ENCODE measurements around the gene ZNF483.

- TF ChIP-seq, protein P1, sequence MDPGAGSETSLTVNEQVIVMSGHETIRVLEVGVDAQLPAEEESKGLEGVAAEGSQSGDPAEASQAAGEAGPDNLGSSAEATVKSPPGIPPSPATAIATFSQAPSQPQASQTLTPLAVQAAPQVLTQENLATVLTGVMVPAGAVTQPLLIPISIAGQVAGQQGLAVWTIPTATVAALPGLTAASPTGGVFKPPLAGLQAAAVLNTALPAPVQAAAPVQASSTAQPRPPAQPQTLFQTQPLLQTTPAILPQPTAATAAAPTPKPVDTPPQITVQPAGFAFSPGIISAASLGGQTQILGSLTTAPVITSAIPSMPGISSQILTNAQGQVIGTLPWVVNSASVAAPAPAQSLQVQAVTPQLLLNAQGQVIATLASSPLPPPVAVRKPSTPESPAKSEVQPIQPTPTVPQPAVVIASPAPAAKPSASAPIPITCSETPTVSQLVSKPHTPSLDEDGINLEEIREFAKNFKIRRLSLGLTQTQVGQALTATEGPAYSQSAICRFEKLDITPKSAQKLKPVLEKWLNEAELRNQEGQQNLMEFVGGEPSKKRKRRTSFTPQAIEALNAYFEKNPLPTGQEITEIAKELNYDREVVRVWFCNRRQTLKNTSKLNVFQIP (CRISPR knock-in tag; IDR thresholded peaks at IDR 0.05; ENCODE audit: borderline replicate concordance, low read depth), result no peak
- TF ChIP-seq ISL1 (CRISPR knock-in tag; IDR thresholded peaks at IDR 0.05), result no peak
- TF ChIP-seq ZC3H10 (CRISPR knock-in tag; IDR thresholded peaks at IDR 0.05), result no peak
- no peak for TF ChIP-seq ZFP3 (CRISPR knock-in tag; IDR thresholded peaks at IDR 0.05)
- no peak for TF ChIP-seq RARB (CRISPR knock-in tag; IDR thresholded peaks at IDR 0.05)
- TF ChIP-seq, protein P2, sequence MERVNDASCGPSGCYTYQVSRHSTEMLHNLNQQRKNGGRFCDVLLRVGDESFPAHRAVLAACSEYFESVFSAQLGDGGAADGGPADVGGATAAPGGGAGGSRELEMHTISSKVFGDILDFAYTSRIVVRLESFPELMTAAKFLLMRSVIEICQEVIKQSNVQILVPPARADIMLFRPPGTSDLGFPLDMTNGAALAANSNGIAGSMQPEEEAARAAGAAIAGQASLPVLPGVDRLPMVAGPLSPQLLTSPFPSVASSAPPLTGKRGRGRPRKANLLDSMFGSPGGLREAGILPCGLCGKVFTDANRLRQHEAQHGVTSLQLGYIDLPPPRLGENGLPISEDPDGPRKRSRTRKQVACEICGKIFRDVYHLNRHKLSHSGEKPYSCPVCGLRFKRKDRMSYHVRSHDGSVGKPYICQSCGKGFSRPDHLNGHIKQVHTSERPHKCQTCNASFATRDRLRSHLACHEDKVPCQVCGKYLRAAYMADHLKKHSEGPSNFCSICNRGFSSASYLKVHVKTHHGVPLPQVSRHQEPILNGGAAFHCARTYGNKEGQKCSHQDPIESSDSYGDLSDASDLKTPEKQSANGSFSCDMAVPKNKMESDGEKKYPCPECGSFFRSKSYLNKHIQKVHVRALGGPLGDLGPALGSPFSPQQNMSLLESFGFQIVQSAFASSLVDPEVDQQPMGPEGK (CRISPR knock-in tag; IDR thresholded peaks at IDR 0.05; ENCODE audit: borderline replicate concordance), result no peak
- no peak for TF ChIP-seq CREB5 (CRISPR knock-in tag; IDR thresholded peaks at IDR 0.05; ENCODE audit: low read depth)
- TF ChIP-seq PPARA (CRISPR knock-in tag; IDR thresholded peaks at IDR 0.05; ENCODE audit: borderline replicate concordance), result no peak
Measured at GRCh38 chr9:111613436-111614040, 88.6 kb downstream of the ZNF483 start.
